ENCODE data around the gene C5AR1. TPM values are rescaled to one million over a fixed set of nuclear protein-coding genes. Genes with fewer than 3 reads are reported as not detected.

C5AR1 gene
- total and polyA plus RNA-seq, 9 of the 15 experiments (the other 6 are each of a cell fraction or from before 2014, with no cell fraction given): 0.06 to 1.6 (median 0.28) TPM; not detected in 3

DNA sequence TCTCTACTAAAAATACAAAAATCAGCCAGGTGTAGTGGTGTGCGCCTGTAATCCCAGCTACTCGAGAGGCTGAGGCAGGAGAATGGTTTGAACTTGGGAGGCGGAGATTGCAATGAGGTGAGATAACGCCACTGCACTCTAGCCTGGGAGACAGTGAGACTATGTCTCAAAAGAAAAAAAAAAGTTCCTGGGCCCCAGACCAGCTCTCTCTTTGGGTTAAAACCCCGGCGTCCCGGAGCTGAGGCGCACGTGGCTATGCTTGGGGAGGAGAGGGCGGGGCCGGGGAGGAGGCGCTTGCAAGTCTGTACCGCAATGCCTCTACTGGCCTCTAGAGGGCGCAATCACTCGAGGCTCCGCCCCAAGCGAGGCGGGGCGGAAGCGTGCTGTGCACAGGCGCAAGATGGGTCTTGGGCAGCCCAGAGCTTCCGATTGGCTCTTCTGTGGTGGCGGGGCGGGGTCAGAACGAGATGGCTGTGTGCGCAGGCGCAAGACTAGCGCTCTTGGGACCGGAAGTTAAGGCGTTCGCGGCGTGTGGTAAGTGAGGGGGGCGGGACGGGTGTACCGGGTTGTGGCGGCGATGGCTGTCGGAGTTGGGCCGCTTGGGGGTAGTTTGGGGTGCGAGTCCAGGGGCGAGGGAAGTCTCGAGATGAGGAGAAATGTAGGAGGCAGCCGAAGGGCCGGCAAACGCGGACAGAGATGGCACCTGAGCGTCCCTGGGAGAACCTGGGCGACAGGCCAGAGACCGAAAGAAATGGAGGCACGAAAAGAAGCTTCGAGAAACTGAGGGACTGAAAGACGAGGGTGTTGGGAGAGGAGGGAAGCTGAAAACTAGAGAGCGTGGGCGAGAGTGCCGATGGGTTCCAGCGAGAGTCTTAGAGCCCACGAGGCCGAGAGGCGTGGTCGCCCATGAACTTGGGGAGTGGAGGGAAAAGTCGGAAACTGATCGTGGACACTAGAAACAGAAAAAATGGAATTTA, 39.4 kb downstream of the C5AR1 start, which contains the start of gene DHX34 (continued):
- TF ChIP-seq, protein P1, sequence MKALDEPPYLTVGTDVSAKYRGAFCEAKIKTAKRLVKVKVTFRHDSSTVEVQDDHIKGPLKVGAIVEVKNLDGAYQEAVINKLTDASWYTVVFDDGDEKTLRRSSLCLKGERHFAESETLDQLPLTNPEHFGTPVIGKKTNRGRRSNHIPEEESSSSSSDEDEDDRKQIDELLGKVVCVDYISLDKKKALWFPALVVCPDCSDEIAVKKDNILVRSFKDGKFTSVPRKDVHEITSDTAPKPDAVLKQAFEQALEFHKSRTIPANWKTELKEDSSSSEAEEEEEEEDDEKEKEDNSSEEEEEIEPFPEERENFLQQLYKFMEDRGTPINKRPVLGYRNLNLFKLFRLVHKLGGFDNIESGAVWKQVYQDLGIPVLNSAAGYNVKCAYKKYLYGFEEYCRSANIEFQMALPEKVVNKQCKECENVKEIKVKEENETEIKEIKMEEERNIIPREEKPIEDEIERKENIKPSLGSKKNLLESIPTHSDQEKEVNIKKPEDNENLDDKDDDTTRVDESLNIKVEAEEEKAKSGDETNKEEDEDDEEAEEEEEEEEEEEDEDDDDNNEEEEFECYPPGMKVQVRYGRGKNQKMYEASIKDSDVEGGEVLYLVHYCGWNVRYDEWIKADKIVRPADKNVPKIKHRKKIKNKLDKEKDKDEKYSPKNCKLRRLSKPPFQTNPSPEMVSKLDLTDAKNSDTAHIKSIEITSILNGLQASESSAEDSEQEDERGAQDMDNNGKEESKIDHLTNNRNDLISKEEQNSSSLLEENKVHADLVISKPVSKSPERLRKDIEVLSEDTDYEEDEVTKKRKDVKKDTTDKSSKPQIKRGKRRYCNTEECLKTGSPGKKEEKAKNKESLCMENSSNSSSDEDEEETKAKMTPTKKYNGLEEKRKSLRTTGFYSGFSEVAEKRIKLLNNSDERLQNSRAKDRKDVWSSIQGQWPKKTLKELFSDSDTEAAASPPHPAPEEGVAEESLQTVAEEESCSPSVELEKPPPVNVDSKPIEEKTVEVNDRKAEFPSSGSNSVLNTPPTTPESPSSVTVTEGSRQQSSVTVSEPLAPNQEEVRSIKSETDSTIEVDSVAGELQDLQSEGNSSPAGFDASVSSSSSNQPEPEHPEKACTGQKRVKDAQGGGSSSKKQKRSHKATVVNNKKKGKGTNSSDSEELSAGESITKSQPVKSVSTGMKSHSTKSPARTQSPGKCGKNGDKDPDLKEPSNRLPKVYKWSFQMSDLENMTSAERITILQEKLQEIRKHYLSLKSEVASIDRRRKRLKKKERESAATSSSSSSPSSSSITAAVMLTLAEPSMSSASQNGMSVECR (CRISPR knock-in tag; IDR thresholded peaks at IDR 0.05): peak; percentile 95
- TF ChIP-seq DPF2 (IDR thresholded peaks at IDR 0.05) (peak; percentile 52; the same call in 1 of the 2 replicates), ZNF778 (CRISPR knock-in tag; IDR thresholded peaks at IDR 0.05) (no peak), CBFA2T3 (IDR thresholded peaks at IDR 0.05) (0 out of 2 replicates have a peak, but pooled peaks have one; percentile 17), SRSF3 (IDR thresholded peaks at IDR 0.05; ENCODE audit: insufficient read depth, low read length) (no peak), ZFX (CRISPR knock-in tag; IDR thresholded peaks at IDR 0.05) (peak; percentile 67), PYGO2 (tag; IDR thresholded peaks at IDR 0.05) (no peak), HDAC2 (IDR thresholded peaks at IDR 0.05) (peak; percentile 56), BRCA1 (IDR thresholded peaks at IDR 0.05) (no peak), BRCA1 (CRISPR knock-in tag; IDR thresholded peaks at IDR 0.05) (no peak), RB1 (IDR thresholded peaks at IDR 0.05; ENCODE audit: low read depth) (peak; percentile 77; the same call in 1 of the 2 replicates), TRIM28 (IDR thresholded peaks at IDR 0.05) (no peak), MCM5 (IDR thresholded peaks at IDR 0.05; ENCODE audit: low read depth) (no peak), ZKSCAN8 (CRISPR knock-in tag; IDR thresholded peaks at IDR 0.05) (no peak), ZNF766 (CRISPR knock-in tag; conservative IDR thresholded peaks at IDR 0.05) (no peak)
- TF ChIP-seq, protein P2, sequence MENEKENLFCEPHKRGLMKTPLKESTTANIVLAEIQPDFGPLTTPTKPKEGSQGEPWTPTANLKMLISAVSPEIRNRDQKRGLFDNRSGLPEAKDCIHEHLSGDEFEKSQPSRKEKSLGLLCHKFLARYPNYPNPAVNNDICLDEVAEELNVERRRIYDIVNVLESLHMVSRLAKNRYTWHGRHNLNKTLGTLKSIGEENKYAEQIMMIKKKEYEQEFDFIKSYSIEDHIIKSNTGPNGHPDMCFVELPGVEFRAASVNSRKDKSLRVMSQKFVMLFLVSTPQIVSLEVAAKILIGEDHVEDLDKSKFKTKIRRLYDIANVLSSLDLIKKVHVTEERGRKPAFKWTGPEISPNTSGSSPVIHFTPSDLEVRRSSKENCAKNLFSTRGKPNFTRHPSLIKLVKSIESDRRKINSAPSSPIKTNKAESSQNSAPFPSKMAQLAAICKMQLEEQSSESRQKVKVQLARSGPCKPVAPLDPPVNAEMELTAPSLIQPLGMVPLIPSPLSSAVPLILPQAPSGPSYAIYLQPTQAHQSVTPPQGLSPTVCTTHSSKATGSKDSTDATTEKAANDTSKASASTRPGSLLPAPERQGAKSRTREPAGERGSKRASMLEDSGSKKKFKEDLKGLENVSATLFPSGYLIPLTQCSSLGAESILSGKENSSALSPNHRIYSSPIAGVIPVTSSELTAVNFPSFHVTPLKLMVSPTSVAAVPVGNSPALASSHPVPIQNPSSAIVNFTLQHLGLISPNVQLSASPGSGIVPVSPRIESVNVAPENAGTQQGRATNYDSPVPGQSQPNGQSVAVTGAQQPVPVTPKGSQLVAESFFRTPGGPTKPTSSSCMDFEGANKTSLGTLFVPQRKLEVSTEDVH (IDR thresholded peaks at IDR 0.05; ENCODE audit: low read depth, partially characterized antibody): no peak
- TF ChIP-seq, protein P3, sequence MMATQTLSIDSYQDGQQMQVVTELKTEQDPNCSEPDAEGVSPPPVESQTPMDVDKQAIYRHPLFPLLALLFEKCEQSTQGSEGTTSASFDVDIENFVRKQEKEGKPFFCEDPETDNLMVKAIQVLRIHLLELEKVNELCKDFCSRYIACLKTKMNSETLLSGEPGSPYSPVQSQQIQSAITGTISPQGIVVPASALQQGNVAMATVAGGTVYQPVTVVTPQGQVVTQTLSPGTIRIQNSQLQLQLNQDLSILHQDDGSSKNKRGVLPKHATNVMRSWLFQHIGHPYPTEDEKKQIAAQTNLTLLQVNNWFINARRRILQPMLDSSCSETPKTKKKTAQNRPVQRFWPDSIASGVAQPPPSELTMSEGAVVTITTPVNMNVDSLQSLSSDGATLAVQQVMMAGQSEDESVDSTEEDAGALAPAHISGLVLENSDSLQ (IDR thresholded peaks at IDR 0.05): peak; percentile 42; the same call in 1 of the 2 replicates

Measured in K562 (cell line).